B cell (primary cell): ENCODE data around the gene AGTRAP. TPM values are rescaled to one million over a fixed set of nuclear protein-coding genes. Genes with fewer than 3 reads are reported as not detected.

Source experiments
- ATAC-seq: fragments of 200-7000 bp; cut with Tn5 transposase; one replicate; pipeline ENCODE4 v1.10.0; 2021; ENCODE audit warnings: low read depth, mild to moderate bottlenecking, moderate number of reproducible peaks, moderate library complexity
- CTCF ChIA-PET: fragments of 350-600 bp; sonication (Branson Sonifier 250); formaldehyde crosslinking; loops from one replicate; lab custom pipeline; 2021; ENCODE audit warnings: antibody characterized with exemption, inconsistent platforms; lab: Charles Lee
- POLR2A ChIA-PET: fragments of 350-600 bp; sonication (Branson Sonifier 250); formaldehyde crosslinking; loops from one replicate; lab custom pipeline; 2021; ENCODE audit warnings: antibody characterized with exemption; lab: Charles Lee
- DNase-seq: peaks from one replicate; pipeline ENCODE4 v3.0.0; 2013
- H2AFZ ChIP-seq: 2 replicates; pipeline ENCODE4 v1.6.1; 2012; ENCODE audit warnings: mild to moderate bottlenecking, low read depth, low read length; ENCODE audit not compliant: insufficient read depth, poor library complexity, severe bottlenecking
- H3K27ac ChIP-seq, 2 donors: 1 replicate in 1 of 2; 2 replicates in 1 of 2; pipeline ENCODE4 v1.5.1; 2012 to 2013; ENCODE audit warnings: low read length in 2 of 2, mild to moderate bottlenecking in 2 of 2, moderate library complexity in 1 of 2
- H3K27me3 ChIP-seq, 4 experiments: fragments of 200-600 bp in 1 of 4; sonication (generic) in 1 of 4; replicated peaks in 1 of 4; 1 replicate in 2 of 4; 2 replicates in 2 of 4; pipeline versions ENCODE4 v1.6.1 to v1.7.0; 2013 to 2016; ENCODE audit warnings: low read length in 3 of 4, mild to moderate bottlenecking in 2 of 4, mixed read lengths in 1 of 4, moderate library complexity in 1 of 4; ENCODE audit not compliant: insufficient read depth in 4 of 4, control insufficient read depth in 3 of 4; ENCODE audit errors: control extremely low read depth in 1 of 4
- H3K36me3 ChIP-seq, 2 experiments: replicated peaks in 1 of 2; 1 replicate in 1 of 2; 2 replicates in 1 of 2; pipeline versions ENCODE4 v1.6.1 to v1.7.1; 2013; ENCODE audit warnings: low read length in 1 of 2; ENCODE audit not compliant: insufficient read depth in 2 of 2, control insufficient read depth in 1 of 2; ENCODE audit errors: control extremely low read depth in 1 of 2, extremely low read depth in 1 of 2
- H3K4me1 ChIP-seq, 2 donors: fragments of 200-600 bp in 1 of 2; sonication (generic) in 1 of 2; 1 replicate in 1 of 2; 2 replicates in 1 of 2; pipeline versions ENCODE4 v1.5.1 to v1.6.1; 2013 to 2017; ENCODE audit warnings: low read length in 2 of 2; ENCODE audit not compliant: control insufficient read depth in 2 of 2, insufficient read depth in 2 of 2
- H3K4me2 ChIP-seq: replicated peaks from 2 replicates; pipeline ENCODE3; 2012; ENCODE audit warnings: mild to moderate bottlenecking, low read depth, low read length; ENCODE audit not compliant: poor library complexity, severe bottlenecking
- H3K4me3 ChIP-seq, 5 experiments: fragments of 200-600 bp in 1 of 5; sonication (generic) in 1 of 5; 1 replicate in 3 of 5; 2 replicates in 2 of 5; pipeline versions ENCODE4 v1.5.1 to v1.7.0; 2011 to 2016; ENCODE audit warnings: low read length in 4 of 5, mild to moderate bottlenecking in 4 of 5, low read depth in 2 of 5, control low read depth in 1 of 5, moderate library complexity in 1 of 5; ENCODE audit not compliant: insufficient read depth in 1 of 5; ENCODE audit errors: control extremely low read depth in 1 of 5, extremely low read depth in 1 of 5
- H3K79me2 ChIP-seq: fragments of 200-600 bp; sonication (generic); one replicate; pipeline ENCODE4 v1.6.0; 2016; ENCODE audit warnings: low read length; ENCODE audit not compliant: control insufficient read depth, insufficient read depth
- H3K9ac ChIP-seq: fragments of 200-600 bp; sonication (generic); 2 replicates; pipeline ENCODE4 v1.6.1; 2017; ENCODE audit warnings: mild to moderate bottlenecking, low read length, moderate library complexity
- H3K9me3 ChIP-seq, 3 donors: one replicate each; pipeline versions ENCODE4 v1.6.1 to v1.7.1; 2013; ENCODE audit warnings: low read length in 2 of 3; ENCODE audit not compliant: control insufficient read depth in 2 of 3, insufficient read depth in 1 of 3; ENCODE audit errors: control extremely low read depth in 1 of 3
- H4K20me1 ChIP-seq: 2 replicates; pipeline ENCODE4 v1.6.0; 2012; ENCODE audit warnings: mild to moderate bottlenecking, low read length; ENCODE audit not compliant: insufficient read depth, control insufficient read depth, poor library complexity, severe bottlenecking
- H3K27ac Mint-ChIP-seq: one replicate; pipeline ENCODE4 v1.8.0; 2021; ENCODE audit warnings: mixed read lengths
- H3K27me3 Mint-ChIP-seq: one replicate; pipeline ENCODE4 v1.8.0; 2021; ENCODE audit warnings: mixed read lengths
- H3K4me1 Mint-ChIP-seq: one replicate; pipeline ENCODE4 v1.8.0; 2021; ENCODE audit warnings: mixed read lengths
- H3K4me3 Mint-ChIP-seq: one replicate; pipeline ENCODE4 v1.8.0; 2021; ENCODE audit warnings: mixed read lengths
- H3K9me3 Mint-ChIP-seq: one replicate; pipeline ENCODE4 v1.8.0; 2022; ENCODE audit warnings: mixed read lengths; ENCODE audit not compliant: insufficient read depth
- CTCF ChIP-seq: fragments of 200-600 bp; IDR thresholded peaks from one replicate; pipeline ENCODE4 v1.8.0; 2022; ENCODE audit warnings: antibody characterized with exemption, mild to moderate bottlenecking
- EZH2 ChIP-seq: IDR thresholded peaks from 2 replicates; pipeline ENCODE4 v1.6.1; 2012; ENCODE audit warnings: borderline replicate concordance, low read depth, mild to moderate bottlenecking, moderate library complexity, low read length; ENCODE audit not compliant: insufficient read depth, poor library complexity, severe bottlenecking
- WGBS: methylation state at CpG from one replicate; pipeline ENCODE4 v1.1.5; 2013; ENCODE audit warnings: missing lambda C conversion rate; ENCODE audit not compliant: insufficient coverage; 5-methylcytosine and 5-hydroxymethylcytosine counted together
- intact Hi-C: fragments of 100-400 bp; cut with micrococcal nuclease; formaldehyde crosslinking; loops from one replicate; pipeline ENCODE4 v1.10.0; 2022
- polyA plus RNA-seq: library from polyadenylated mRNA; depleted of rRNA; stranded (reverse); fragments of >200 nt; gene quantifications from 2 replicates; pipeline ENCODE4 v1.2.3, GENCODE V29; 2012
- total RNA-seq, 2 donors: library from RNA; stranded (reverse); fragments of 120-200 nt in 1 of 2; gene quantifications; 1 replicate in 1 of 2; 2 replicates in 1 of 2; pipeline versions ENCODE4 v1.2.3 to v1.2.4, GENCODE V29; 2013 to 2022

Gene AGTRAP
- total and polyA plus RNA-seq, 2 donors (not counting 1 experiment from before 2014, with no cell fraction given): 18.3 to 44.9 TPM

GRCh38 chr1:11688506-11688905 is 47.4 kb upstream of the AGTRAP start:
- POLR2A ChIA-PET: no interaction called here
- H3K4me3 Mint-ChIP-seq: no peak overlapping the region
- CTCF ChIA-PET: interaction anchor here (0.7 kb wide), 1 partner anchor 10 kb away, joined by 3 read pairs; no protein-coding TSS in a partner anchor

More at GRCh38 chr1:11688506-11688905, 47.4 kb upstream of the AGTRAP start:
- intact Hi-C loops: loop anchor here (10.0 kb wide), 1 partner anchor 994 kb away; no protein-coding TSS in a partner anchor
- no peak for ATAC-seq
- H3K9ac ChIP-seq: no peak overlapping the region
- no peaks in the 10 kb centered on the region for H4K20me1 ChIP-seq
- H3K4me1 ChIP-seq: peaks cover 26 to 29% of the 10 kb centered on the region in 2 donors
- H3K4me1 Mint-ChIP-seq: peaks cover 23% of the 10 kb centered on the region
- H3K27me3 ChIP-seq: peaks cover 0 to 43% (median 19%) of the 10 kb centered on the region in 4 experiments
- TF ChIP-seq EZH2: no peak
- no peak for TF ChIP-seq CTCF
- H3K27ac ChIP-seq: no peak overlapping the region
- H3K79me2 ChIP-seq: no peaks in the 10 kb centered on the region
- H3K4me2 ChIP-seq: no peak overlapping the region
- H2AFZ ChIP-seq: no peak overlapping the region
- no peaks in the 10 kb centered on the region for H3K9me3 ChIP-seq
- no peaks in the 10 kb centered on the region for H3K36me3 ChIP-seq
- WGBS: 100% methylated on average over 4 of the region's 4 CpGs
- no peak for DNase-seq
- no peak overlapping the region for H3K4me3 ChIP-seq
- H3K27me3 Mint-ChIP-seq: peaks cover 40% of the 10 kb centered on the region
- H3K27ac Mint-ChIP-seq: no peak overlapping the region
- no peaks in the 10 kb centered on the region for H3K9me3 Mint-ChIP-seq
